Sigmoid colon (tissue), 4 donors: Measurements from ENCODE around the gene LRRIQ4.

Experiments used
- CTCF ChIP-seq, 4 experiments: fragments of 450-650 bp in 3 of 4; fragments of 200-600 bp in 1 of 4; IDR thresholded peaks; one replicate each; pipeline ENCODE4 v1.5.1; 2016 to 2019; ENCODE audit warnings: antibody characterized with exemption in 4 of 4, mild to moderate bottlenecking in 3 of 4, moderate library complexity in 2 of 4
- EP300 ChIP-seq, 4 donors: sonication (generic); formaldehyde crosslinking; IDR thresholded peaks; one replicate each; pipeline ENCODE4 v1.6.1; 2017; ENCODE audit warnings: antibody characterized with exemption in 4 of 4
- POLR2A ChIP-seq, 2 donors: fragments of 450-650 bp; IDR thresholded peaks; one replicate each; pipeline ENCODE4 v1.6.1; 2016; ENCODE audit warnings: antibody characterized with exemption in 2 of 2, mild to moderate bottlenecking in 2 of 2, moderate library complexity in 2 of 2
- POLR2AphosphoS5 ChIP-seq, 4 donors: sonication (generic); formaldehyde crosslinking; IDR thresholded peaks; one replicate each; pipeline ENCODE4 v1.6.1; 2017; ENCODE audit warnings: antibody characterized with exemption in 4 of 4

GRCh38 chr3:169825316-169825715 lies 12.6 kb downstream of the LRRIQ4 start:
- TF ChIP-seq CTCF (IDR thresholded peaks at IDR 0.05) (no peak), POLR2A (IDR thresholded peaks at IDR 0.05) (no peak), POLR2AphosphoS5 (IDR thresholded peaks at IDR 0.05) (no peak), EP300 (IDR thresholded peaks at IDR 0.05) (no peak)
